Stimulated activated CD4-positive, alpha-beta T cell treated with anti-CD3 and anti-CD28 coated beads, Interleukin-2, amount 100 ng/mL, for 24 hours (primary cell): Measurements from ENCODE around the gene AP3B1.
"Not testable (repeated sequence)": the region's sequence is repeated elsewhere in the genome, so short reads cannot be mapped to it uniquely, and the experiment has no call there.

Experiments used
- DNase-seq, 2 donors: peaks; one replicate each; pipeline ENCODE4 v3.0.0-alpha.2; 2020

AP3B1 gene

GRCh38 chr5:78060421-78060820 lies 234.1 kb downstream of the AP3B1 start:
- no peak for DNase-seq

- DNase-seq: no peak
These were observed 235.9 kb downstream of the AP3B1 start for GRCh38 chr5:78058625-78059024.

GRCh38 chr5:78056901-78057514 lies 237.5 kb downstream of the AP3B1 start:
- no peak for DNase-seq

- DNase-seq: no peak
These were observed 238.4 kb downstream of the AP3B1 start for GRCh38 chr5:78056053-78056452.

GRCh38 chr5:78050888-78051287 lies 243.6 kb downstream of the AP3B1 start:
- DNase-seq: no peak

GRCh38 chr5:78046823-78047222 lies 247.7 kb downstream of the AP3B1 start:
- DNase-seq: not testable (repeated sequence)

- DNase-seq: no peak
These were observed 248.5 kb downstream of the AP3B1 start for GRCh38 chr5:78046006-78046405.

- no peak for DNase-seq
These were observed 252.7 kb downstream of the AP3B1 start for GRCh38 chr5:78041805-78042204.

GRCh38 chr5:78025540-78025939 lies 269.0 kb downstream of the AP3B1 start:
- DNase-seq: no peak

GRCh38 chr5:78019744-78020143 lies 274.8 kb downstream of the AP3B1 start:
- no peak for DNase-seq

GRCh38 chr5:78016863-78017529 lies 277.5 kb downstream of the AP3B1 start:
- no peak for DNase-seq

GRCh38 chr5:78009937-78010527 lies 284.5 kb downstream of the AP3B1 start:
- no peak for DNase-seq

- DNase-seq: no peak
These were observed 286.0 kb downstream of the AP3B1 start for GRCh38 chr5:78008356-78008967.

GRCh38 chr5:78007233-78007632 lies 287.3 kb downstream of the AP3B1 start:
- no peak for DNase-seq

- no peak for DNase-seq
These were observed 288.0 kb downstream of the AP3B1 start for GRCh38 chr5:78006449-78006848.

GRCh38 chr5:78005021-78005785 lies 289.3 kb downstream of the AP3B1 start:
- no peak for DNase-seq

- no peak for DNase-seq
These were observed 289.9 kb downstream of the AP3B1 start for GRCh38 chr5:78004559-78004958.

- no peak for DNase-seq
These were observed 290.6 kb downstream of the AP3B1 start for GRCh38 chr5:78003919-78004318.

GRCh38 chr5:78003450-78003849 lies 291.0 kb downstream of the AP3B1 start:
- no peak for DNase-seq

GRCh38 chr5:78002690-78003089 lies 291.8 kb downstream of the AP3B1 start:
- no peak for DNase-seq

GRCh38 chr5:78001197-78001596 lies 293.3 kb downstream of the AP3B1 start:
- DNase-seq: no peak

GRCh38 chr5:78000191-78000590 lies 294.3 kb downstream of the AP3B1 start:
- DNase-seq: no peak

- no peak for DNase-seq
These were observed 295.1 kb downstream of the AP3B1 start for GRCh38 chr5:77999399-77999798.
